ENCODE measurements around the gene ISCU.
A peak's percentile ranks its signal among the peaks of the same experiment; 100 is the strongest.
"Not testable (repeated sequence)": the region's sequence is repeated elsewhere in the genome, so short reads cannot be mapped to it uniquely, and the experiment has no call there.

ISCU gene

GRCh38 chr12:108616941-108617858, 54.8 kb downstream of the ISCU start:
- Histone ChIP-seq H3K36me3 (ENCODE audit: control insufficient read depth in 5 of 5, insufficient read depth in 5 of 5, low read length in 5 of 5) (peaks cover 0 to 1% (median 0%) of the 10 kb centered on the region in 5 donors), H3K4me3 (ENCODE audit: low read depth in 1 of 5, low read length in 5 of 5) (no peak overlapping the region), H3K9me3 (ENCODE audit: control insufficient read depth in 5 of 5, low read length in 5 of 5) (peaks cover 0 to 6% (median 5%) of the 10 kb centered on the region in 5 donors), H3K27me3 (ENCODE audit: control insufficient read depth in 5 of 5, insufficient read depth in 4 of 5, low read length in 5 of 5) (no peaks in the 10 kb centered on the region), H3K9ac (ENCODE audit: low read length in 5 of 5) (peak overlapping the region in 1 of 5 donors; percentile 17), H3K27ac (ENCODE audit: low read depth, low read length) (no peak overlapping the region), H3K4me1 (ENCODE audit: control insufficient read depth in 5 of 5, insufficient read depth in 5 of 5, low read length in 5 of 5) (peaks cover 3 to 44% (median 30%) of the 10 kb centered on the region in 5 donors)

- Histone ChIP-seq H3K27me3 (ENCODE audit: control insufficient read depth in 5 of 5, insufficient read depth in 4 of 5, low read length in 5 of 5) (no peaks in the 10 kb centered on the region), H3K36me3 (ENCODE audit: control insufficient read depth in 5 of 5, insufficient read depth in 5 of 5, low read length in 5 of 5) (peaks cover 0 to 9% (median 0%) of the 10 kb centered on the region in 5 donors), H3K4me1 (ENCODE audit: control insufficient read depth in 5 of 5, insufficient read depth in 5 of 5, low read length in 5 of 5) (peaks cover 2 to 46% (median 33%) of the 10 kb centered on the region in 5 donors), H3K9ac (ENCODE audit: low read length in 5 of 5) (peak overlapping the region in 2 of 5 donors; percentile 16 to 47), H3K9me3 (ENCODE audit: control insufficient read depth in 5 of 5, low read length in 5 of 5) (peaks cover 0 to 6% (median 5%) of the 10 kb centered on the region in 5 donors), H3K4me3 (ENCODE audit: low read depth in 1 of 5, low read length in 5 of 5) (no peak overlapping the region), H3K27ac (ENCODE audit: low read depth, low read length) (no peak overlapping the region)
These were observed 55.9 kb downstream of the ISCU start for GRCh38 chr12:108618079-108618952.

- H3K4me3 ChIP-seq (ENCODE audit: low read depth in 1 of 5, low read length in 5 of 5); H3K9ac ChIP-seq (ENCODE audit: low read length in 5 of 5); H3K9me3 ChIP-seq (ENCODE audit: control insufficient read depth in 5 of 5, low read length in 5 of 5); H3K27ac ChIP-seq (ENCODE audit: low read depth, low read length); H3K27me3 ChIP-seq (ENCODE audit: control insufficient read depth in 5 of 5, insufficient read depth in 4 of 5, low read length in 5 of 5): not testable (repeated sequence)
- peaks cover 0 to 42% (median 27%) of the 10 kb centered on the region in 5 donors for H3K4me1 ChIP-seq (ENCODE audit: control insufficient read depth in 5 of 5, insufficient read depth in 5 of 5, low read length in 5 of 5)
- peaks cover 0 to 15% (median 6%) of the 10 kb centered on the region in 5 donors for H3K36me3 ChIP-seq (ENCODE audit: control insufficient read depth in 5 of 5, insufficient read depth in 5 of 5, low read length in 5 of 5)
These were observed 56.5 kb downstream of the ISCU start for GRCh38 chr12:108618953-108619274.

Data from subcutaneous abdominal adipose tissue (tissue), 5 donors.